ENCODE results near the gene APOA4. TPM values are rescaled to one million over a fixed set of nuclear protein-coding genes. Genes with fewer than 3 reads are reported as not detected.
"Not testable (repeated sequence)": the region's sequence is repeated elsewhere in the genome, so short reads cannot be mapped to it uniquely, and the experiment has no call there.

The APOA4 gene
- total RNA-seq, 1 donor from 2014 or later = not detected

GRCh38 chr11:116835042-116835772 is 12.1 kb upstream of the APOA4 start:
- H3K27me3 Mint-ChIP-seq (ENCODE audit: low read depth) = no peaks in the 10 kb centered on the region
- H3K27ac Mint-ChIP-seq (ENCODE audit: unreplicated experiment) = no peak overlapping the region
- DNase-seq (ENCODE audit: low spot score) = no peak
- H3K4me3 Mint-ChIP-seq (ENCODE audit: unreplicated experiment) = peak overlapping the region; percentile 59
- peaks cover 9% of the 10 kb centered on the region for H3K4me1 Mint-ChIP-seq (ENCODE audit: low read depth)
- H3K9me3 Mint-ChIP-seq (ENCODE audit: low read depth) = no peaks in the 10 kb centered on the region
- TF ChIP-seq, protein P1, sequence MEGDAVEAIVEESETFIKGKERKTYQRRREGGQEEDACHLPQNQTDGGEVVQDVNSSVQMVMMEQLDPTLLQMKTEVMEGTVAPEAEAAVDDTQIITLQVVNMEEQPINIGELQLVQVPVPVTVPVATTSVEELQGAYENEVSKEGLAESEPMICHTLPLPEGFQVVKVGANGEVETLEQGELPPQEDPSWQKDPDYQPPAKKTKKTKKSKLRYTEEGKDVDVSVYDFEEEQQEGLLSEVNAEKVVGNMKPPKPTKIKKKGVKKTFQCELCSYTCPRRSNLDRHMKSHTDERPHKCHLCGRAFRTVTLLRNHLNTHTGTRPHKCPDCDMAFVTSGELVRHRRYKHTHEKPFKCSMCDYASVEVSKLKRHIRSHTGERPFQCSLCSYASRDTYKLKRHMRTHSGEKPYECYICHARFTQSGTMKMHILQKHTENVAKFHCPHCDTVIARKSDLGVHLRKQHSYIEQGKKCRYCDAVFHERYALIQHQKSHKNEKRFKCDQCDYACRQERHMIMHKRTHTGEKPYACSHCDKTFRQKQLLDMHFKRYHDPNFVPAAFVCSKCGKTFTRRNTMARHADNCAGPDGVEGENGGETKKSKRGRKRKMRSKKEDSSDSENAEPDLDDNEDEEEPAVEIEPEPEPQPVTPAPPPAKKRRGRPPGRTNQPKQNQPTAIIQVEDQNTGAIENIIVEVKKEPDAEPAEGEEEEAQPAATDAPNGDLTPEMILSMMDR (IDR thresholded peaks at IDR 0.05) = no peak
- no peaks in the 10 kb centered on the region for H3K36me3 Mint-ChIP-seq (ENCODE audit: low read depth)

GRCh38 chr11:116834535-116835041 is 11.5 kb upstream of the APOA4 start:
- not testable (repeated sequence) for H3K9me3 Mint-ChIP-seq (ENCODE audit: low read depth); H3K27me3 Mint-ChIP-seq (ENCODE audit: low read depth); DNase-seq (ENCODE audit: low spot score); H3K36me3 Mint-ChIP-seq (ENCODE audit: low read depth); H3K27ac Mint-ChIP-seq (ENCODE audit: unreplicated experiment)
- Mint-ChIP-seq H3K4me3 (ENCODE audit: unreplicated experiment) (peak overlapping the region; percentile 8), H3K4me1 (ENCODE audit: low read depth) (peaks cover 11% of the 10 kb centered on the region)

DNA sequence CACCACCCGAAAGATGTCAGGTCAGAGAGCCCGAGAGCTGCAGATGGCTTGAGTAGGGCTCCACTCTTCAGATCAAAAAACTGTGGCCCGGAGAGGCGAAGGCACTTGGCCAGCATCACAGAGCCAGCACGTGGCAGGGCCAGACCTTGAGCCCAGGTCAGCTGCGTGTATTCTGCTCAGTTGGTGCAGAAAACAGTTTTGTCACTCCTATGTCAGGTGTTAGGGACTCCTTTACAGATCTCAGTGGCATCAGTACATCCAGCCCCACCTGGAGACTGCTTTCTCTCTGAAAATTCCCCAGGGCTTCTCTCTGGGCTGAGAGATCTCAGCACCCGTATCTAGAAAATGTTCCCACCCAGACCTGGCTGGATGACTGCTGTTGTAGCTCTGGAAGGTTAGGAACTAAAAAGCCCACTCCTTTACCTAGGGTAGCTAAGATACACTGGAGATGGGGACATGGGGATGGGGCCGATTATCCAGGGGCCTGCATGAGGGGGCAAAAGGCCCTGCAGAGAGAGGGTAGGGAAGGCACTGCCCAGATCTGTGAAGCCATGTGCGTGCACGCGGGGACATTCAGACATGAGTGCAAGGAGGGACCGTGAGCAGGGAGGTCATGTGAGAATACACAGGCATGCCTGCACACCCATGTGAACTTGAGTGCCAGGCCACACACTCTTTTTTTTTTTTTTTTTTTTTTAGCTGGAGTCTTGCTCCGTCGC is 10.9 kb upstream of the APOA4 start:
- TF ChIP-seq, protein P1 (IDR thresholded peaks at IDR 0.05) = no peak
- peaks cover 15% of the 10 kb centered on the region for H3K4me1 Mint-ChIP-seq (ENCODE audit: low read depth)
- no peaks in the 10 kb centered on the region for H3K36me3 Mint-ChIP-seq (ENCODE audit: low read depth)
- DNase-seq (ENCODE audit: low spot score) = no peak
- no peaks in the 10 kb centered on the region for H3K27me3 Mint-ChIP-seq (ENCODE audit: low read depth)
- no peak overlapping the region for H3K27ac Mint-ChIP-seq (ENCODE audit: unreplicated experiment)
- H3K9me3 Mint-ChIP-seq (ENCODE audit: low read depth) = no peaks in the 10 kb centered on the region
- no peak overlapping the region for H3K4me3 Mint-ChIP-seq (ENCODE audit: unreplicated experiment)

DNA sequence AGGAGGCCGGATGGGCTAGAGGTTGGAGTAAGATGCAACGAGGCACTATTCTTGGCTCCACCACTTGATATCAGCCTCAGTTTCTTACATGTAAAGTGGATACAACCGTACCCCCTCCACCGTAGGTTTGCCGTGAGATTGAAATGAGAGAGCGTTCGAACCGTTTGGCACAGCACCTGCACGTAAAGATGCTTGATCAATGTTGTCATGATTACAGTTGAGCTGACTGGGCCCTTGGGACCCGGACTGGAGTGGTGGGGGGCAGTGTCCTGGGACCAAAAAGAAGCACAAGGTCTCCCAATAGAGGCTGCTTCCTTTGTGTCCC is 10.3 kb upstream of the APOA4 start:
- Mint-ChIP-seq H3K27ac (ENCODE audit: unreplicated experiment) (no peak overlapping the region), H3K27me3 (ENCODE audit: low read depth) (no peaks in the 10 kb centered on the region), H3K9me3 (ENCODE audit: low read depth) (no peaks in the 10 kb centered on the region), H3K4me1 (ENCODE audit: low read depth) (peaks cover 20% of the 10 kb centered on the region), H3K4me3 (ENCODE audit: unreplicated experiment) (no peak overlapping the region), H3K36me3 (ENCODE audit: low read depth) (no peaks in the 10 kb centered on the region)
- TF ChIP-seq, protein P1 (IDR thresholded peaks at IDR 0.05) = no peak
- no peak for DNase-seq (ENCODE audit: low spot score)

GRCh38 chr11:116832350-116833290 is 9.5 kb upstream of the APOA4 start:
- no peaks in the 10 kb centered on the region for H3K36me3 Mint-ChIP-seq (ENCODE audit: low read depth)
- no peak overlapping the region for H3K27ac Mint-ChIP-seq (ENCODE audit: unreplicated experiment)
- no peaks in the 10 kb centered on the region for H3K27me3 Mint-ChIP-seq (ENCODE audit: low read depth)
- TF ChIP-seq, protein P1 (IDR thresholded peaks at IDR 0.05) = no peak
- DNase-seq (ENCODE audit: low spot score) = no peak
- H3K4me3 Mint-ChIP-seq (ENCODE audit: unreplicated experiment) = no peak overlapping the region
- peaks cover 21% of the 10 kb centered on the region for H3K4me1 Mint-ChIP-seq (ENCODE audit: low read depth)
- H3K9me3 Mint-ChIP-seq (ENCODE audit: low read depth) = no peaks in the 10 kb centered on the region
